GM12878 (cell line): ENCODE results near the gene SLC22A4. TPM values are rescaled to one million over a fixed set of nuclear protein-coding genes. Genes with fewer than 3 reads are reported as not detected.

ENCODE experiments used
- ATAC-seq: fragments of 200-7000 bp; cut with Tn5 transposase; 3 replicates; pipeline ENCODE4 v1.9.1; 2020; ENCODE audit warnings: mild to moderate bottlenecking, moderate library complexity
- BruUV-seq: library from RNA; stranded (reverse); fragments of 400-500 nt; replicated peaks from 2 replicates; lab custom pipeline; 2021; lab: Mats Ljungman, UMichigan
- CTCF ChIA-PET: fragments of 300-600 bp; sonication (Branson Sonifier 250); formaldehyde crosslinking; extraction: SDS; loops from one replicate; lab custom pipeline; 2021; ENCODE audit warnings: inconsistent platforms; lab: Yijun Ruan, JAX
- POLR2A ChIA-PET: fragments of 350-600 bp; formaldehyde crosslinking; extraction: SDS; loops from one replicate; lab custom pipeline; 2021; ENCODE audit warnings: inconsistent platforms; lab: Charles Lee
- RAD21 ChIA-PET: fragments of 300-600 bp; sonication (Branson Sonifier 250); formaldehyde crosslinking; loops from one replicate; lab custom pipeline; 2023; ENCODE audit warnings: antibody characterized with exemption; ENCODE audit not compliant: unreplicated experiment; lab: Charles Lee
- SMC1A ChIA-PET: fragments of 300-600 bp; sonication (Branson Sonifier 250); formaldehyde crosslinking; loops from one replicate; lab custom pipeline; 2023; ENCODE audit not compliant: unreplicated experiment, uncharacterized antibody; lab: Charles Lee
- DNase-seq: peaks from one replicate; pipeline ENCODE4 v3.0.0-alpha.2; 2011; ENCODE audit warnings: low read depth, low spot score
- FAIRE-seq: peaks from 3 replicates; lab custom pipeline; 2011; peaks lifted over from hg19 to GRCh38; lab: Jason Lieb, UNC
- H2AFZ ChIP-seq: 2 replicates; pipeline ENCODE4 v1.6.0; 2011; ENCODE audit warnings: low read depth, low read length, control low read depth; ENCODE audit not compliant: control insufficient read depth
- H3K27ac ChIP-seq: 2 replicates; pipeline ENCODE4 v1.5.1; 2011; ENCODE audit warnings: control low read depth; ENCODE audit not compliant: control insufficient read depth, insufficient read depth
- H3K27me3 ChIP-seq, 2 experiments: replicated peaks in 1 of 2; 2 replicates each; pipeline versions ENCODE4 v1.6.0 to v1.6.1; 2011; ENCODE audit warnings: low read length in 1 of 2; ENCODE audit not compliant: control insufficient read depth in 2 of 2, insufficient read depth in 2 of 2
- H3K36me3 ChIP-seq, 2 experiments: 2 replicates each; pipeline ENCODE4 v1.5.1; 2011; ENCODE audit warnings: low read length in 1 of 2; ENCODE audit not compliant: control insufficient read depth in 2 of 2, insufficient read depth in 2 of 2
- H3K4me1 ChIP-seq: 2 replicates; pipeline ENCODE4 v1.6.1; 2011; ENCODE audit warnings: mild to moderate bottlenecking, low read length, moderate library complexity, mixed read lengths; ENCODE audit not compliant: control insufficient read depth, insufficient read depth
- H3K4me2 ChIP-seq: 2 replicates; pipeline ENCODE4 v1.6.0; 2011; ENCODE audit warnings: control low read depth; ENCODE audit not compliant: control insufficient read depth, insufficient read depth
- H3K4me3 ChIP-seq: fragments of 200-600 bp; sonication (generic); 2 replicates; pipeline ENCODE4 v1.5.1; 2016
- H3K79me2 ChIP-seq: 2 replicates; pipeline ENCODE4 v1.6.0; 2011; ENCODE audit warnings: low read length; ENCODE audit not compliant: control insufficient read depth, insufficient read depth
- H3K9ac ChIP-seq: 2 replicates; pipeline ENCODE4 v1.8.0; 2011; ENCODE audit warnings: low read length, control low read depth, mixed read lengths; ENCODE audit not compliant: control insufficient read depth, insufficient read depth
- H3K9me3 ChIP-seq: replicated peaks from 3 replicates; pipeline ENCODE4 v1.5.1; 2011; ENCODE audit warnings: mild to moderate bottlenecking, low read length; ENCODE audit not compliant: control insufficient read depth, insufficient read depth
- H4K20me1 ChIP-seq: 2 replicates; pipeline ENCODE4 v1.6.0; 2011; ENCODE audit not compliant: control insufficient read depth, insufficient read depth
- NFYB ChIP-seq: IDR thresholded peaks from 2 replicates; pipeline ENCODE4 v1.6.1; 2011; ENCODE audit warnings: low read depth, mild to moderate bottlenecking, low read length, improper control_type of control experiment, moderate library complexity; ENCODE audit not compliant: insufficient read depth
- NR2C1 ChIP-seq: fragments of 450-650 bp; IDR thresholded peaks from 2 replicates; pipeline ENCODE4 v1.6.1; 2017; ENCODE audit warnings: antibody characterized with exemption, mild to moderate bottlenecking, moderate library complexity
- POLR2AphosphoS2 ChIP-seq: IDR thresholded peaks from 2 replicates; pipeline ENCODE4 v1.6.1; 2011; ENCODE audit warnings: low read depth, mild to moderate bottlenecking, low read length, improper control_type of control experiment, moderate library complexity
- POU2F2 ChIP-seq: IDR thresholded peaks from 3 replicates; pipeline ENCODE4 v1.6.1; 2011; ENCODE audit warnings: low read depth, mild to moderate bottlenecking, low read length, borderline replicate concordance
- RUNX3 ChIP-seq: IDR thresholded peaks from 2 replicates; pipeline ENCODE4 v1.6.1; 2012; ENCODE audit warnings: low read length, inconsistent platforms
- SMAD1 ChIP-seq: fragments of 450-650 bp; IDR thresholded peaks from 2 replicates; pipeline ENCODE4 v1.6.1; 2018; ENCODE audit warnings: mild to moderate bottlenecking, low read depth; ENCODE audit not compliant: partially characterized antibody
- TBL1XR1 ChIP-seq: IDR thresholded peaks from 2 replicates; pipeline ENCODE4 v1.6.1; 2012; ENCODE audit warnings: low read depth, low read length, improper control_type of control experiment
- ZNF622 ChIP-seq: fragments of 450-650 bp; IDR thresholded peaks from 2 replicates; pipeline ENCODE4 v1.6.1; 2017; ENCODE audit warnings: mild to moderate bottlenecking, inconsistent platforms
- WGBS: methylation state at CpG from one replicate; pipeline ENCODE4 v1.1.6; 2016; ENCODE audit warnings: low lambda C conversion rate; ENCODE audit not compliant: insufficient replicate concordance, insufficient coverage; ENCODE audit errors: missing lambda C conversion rate; 5-methylcytosine and 5-hydroxymethylcytosine counted together
- in situ Hi-C: fragments of 300-500 bp; cut with MboI; formaldehyde crosslinking; loops from 9 replicates; pipeline ENCODE4 v1.14.3; 2018; ENCODE audit warnings: mixed read lengths
- intact Hi-C: fragments of 100-400 bp; cut with micrococcal nuclease; formaldehyde crosslinking; loops from one replicate; pipeline ENCODE4 v1.14.2; 2022; ENCODE audit not compliant: unreplicated experiment
- polyA plus RNA-seq, 11 experiments: library from polyadenylated mRNA; depleted of rRNA in 4 of 11; unstranded in 6 of 11; stranded (reverse) in 5 of 11; fragments of >200 nt; fragmentation: Nextera tagmentation in 4 of 11; fragmentation: Illumina TruSeq in 1 of 11; extraction: Ambion mirVana in 4 of 11; extraction: Trizol in 1 of 11; gene quantifications; 1 replicate in 1 of 11; 2 replicates in 10 of 11; pipeline versions ENCODE4 v1.2.1 to v1.2.3, GENCODE V29; 2011 to 2016; ENCODE audit warnings: inconsistent platforms in 2 of 11, missing spikeins in 2 of 11, low read depth in 1 of 11
- total RNA-seq, 4 experiments: library from RNA; depleted of rRNA in 3 of 4; stranded (reverse); fragments of >200 nt in 3 of 4; fragmentation: Illumina TruSeq in 1 of 4; extraction: Trizol in 1 of 4; gene quantifications; 2 replicates each; pipeline versions ENCODE4 v1.2.1 to v1.2.3, GENCODE V29; 2013 to 2021
- TF ChIP-seq, protein P1 (sequence below): fragments of 450-650 bp; formaldehyde crosslinking; IDR thresholded peaks from 2 replicates; pipeline ENCODE4 v1.4.0; 2020; ENCODE audit warnings: mild to moderate bottlenecking, moderate library complexity

Gene SLC22A4
- total and polyA plus RNA-seq, 10 of the 15 experiments (the other 5 are each of a cell fraction or from before 2014, with no cell fraction given): 0.04 to 0.61 (median 0.10) TPM; not detected in 2

DNA sequence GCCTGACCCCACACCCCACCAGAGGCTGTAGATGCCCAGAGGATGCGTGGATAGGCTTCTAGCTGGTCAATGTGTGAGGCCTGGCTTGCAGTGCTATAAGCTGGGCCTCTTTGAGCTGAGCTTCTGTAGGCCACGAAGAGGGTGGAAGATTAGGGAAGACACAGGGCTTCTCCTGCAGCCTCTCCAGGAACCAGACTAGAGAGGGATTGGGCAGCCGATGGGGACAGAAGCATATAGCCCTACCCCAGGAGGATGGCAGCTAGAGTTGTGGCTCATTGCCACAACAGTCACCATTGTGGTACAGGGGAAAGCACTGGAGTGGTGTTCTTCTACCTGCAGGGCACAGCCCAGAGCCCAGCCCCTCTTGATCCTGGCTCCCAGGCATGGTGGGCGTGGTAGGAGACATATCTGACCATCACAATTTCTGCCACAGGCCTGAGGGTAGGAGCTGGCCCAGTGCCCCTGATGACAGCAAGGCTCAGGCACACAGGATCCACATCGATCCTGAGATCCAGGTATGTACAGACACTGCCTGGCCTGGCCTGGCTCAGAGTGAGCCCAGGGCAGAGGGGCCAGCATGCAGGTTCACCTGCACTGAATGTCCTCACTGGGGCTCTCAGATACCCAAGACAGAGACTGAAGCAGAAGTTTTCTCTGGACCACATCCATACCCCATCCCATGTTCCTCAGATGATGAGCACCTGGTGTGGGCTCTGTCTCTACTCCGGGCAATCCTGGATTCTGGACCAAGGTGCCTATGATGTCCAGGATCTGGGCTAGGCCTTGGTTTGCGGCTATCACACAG is 28.0 kb upstream of the SLC22A4 start:
- ChIA-PET RAD21 (no interaction called here), SMC1A (interaction anchor here (1.2 kb wide), 1 partner anchor 27 kb away, joined by 3 read pairs; no protein-coding TSS in a partner anchor), CTCF (interaction anchor here (11.6 kb wide), 1 partner anchor 27 kb away, joined by 117 read pairs; no protein-coding TSS in a partner anchor), POLR2A (no interaction called here)
- H3K9ac ChIP-seq: no peak overlapping the region
- no peak overlapping the region for H2AFZ ChIP-seq
- H4K20me1 ChIP-seq: no peaks in the 10 kb centered on the region
- 61% methylated on average over 7 of the region's 7 CpGs for WGBS
- no peak for FAIRE-seq
- H3K4me3 ChIP-seq: no peak overlapping the region
- no peak overlapping the region for H3K27ac ChIP-seq
- no peak for DNase-seq
- H3K79me2 ChIP-seq: no peaks in the 10 kb centered on the region
- intact Hi-C loops: no loop called here
- in situ Hi-C loops: no loop called here
- H3K9me3 ChIP-seq: no peaks in the 10 kb centered on the region
- H3K36me3 ChIP-seq: no peaks in the 10 kb centered on the region
- peaks cover 34% of the 10 kb centered on the region for H3K4me1 ChIP-seq
- no peak overlapping the region for H3K4me2 ChIP-seq
- no peaks in the 10 kb centered on the region for H3K27me3 ChIP-seq
- no TSS peak for BruUV-seq
- TF ChIP-seq POU2F2 (no peak), SMAD1 (no peak), NR2C1 (no peak), TBL1XR1 (no peak), ZNF622 (no peak), POLR2AphosphoS2 (no peak), NFYB (no peak), RUNX3 (no peak)
- TF ChIP-seq, protein P1, sequence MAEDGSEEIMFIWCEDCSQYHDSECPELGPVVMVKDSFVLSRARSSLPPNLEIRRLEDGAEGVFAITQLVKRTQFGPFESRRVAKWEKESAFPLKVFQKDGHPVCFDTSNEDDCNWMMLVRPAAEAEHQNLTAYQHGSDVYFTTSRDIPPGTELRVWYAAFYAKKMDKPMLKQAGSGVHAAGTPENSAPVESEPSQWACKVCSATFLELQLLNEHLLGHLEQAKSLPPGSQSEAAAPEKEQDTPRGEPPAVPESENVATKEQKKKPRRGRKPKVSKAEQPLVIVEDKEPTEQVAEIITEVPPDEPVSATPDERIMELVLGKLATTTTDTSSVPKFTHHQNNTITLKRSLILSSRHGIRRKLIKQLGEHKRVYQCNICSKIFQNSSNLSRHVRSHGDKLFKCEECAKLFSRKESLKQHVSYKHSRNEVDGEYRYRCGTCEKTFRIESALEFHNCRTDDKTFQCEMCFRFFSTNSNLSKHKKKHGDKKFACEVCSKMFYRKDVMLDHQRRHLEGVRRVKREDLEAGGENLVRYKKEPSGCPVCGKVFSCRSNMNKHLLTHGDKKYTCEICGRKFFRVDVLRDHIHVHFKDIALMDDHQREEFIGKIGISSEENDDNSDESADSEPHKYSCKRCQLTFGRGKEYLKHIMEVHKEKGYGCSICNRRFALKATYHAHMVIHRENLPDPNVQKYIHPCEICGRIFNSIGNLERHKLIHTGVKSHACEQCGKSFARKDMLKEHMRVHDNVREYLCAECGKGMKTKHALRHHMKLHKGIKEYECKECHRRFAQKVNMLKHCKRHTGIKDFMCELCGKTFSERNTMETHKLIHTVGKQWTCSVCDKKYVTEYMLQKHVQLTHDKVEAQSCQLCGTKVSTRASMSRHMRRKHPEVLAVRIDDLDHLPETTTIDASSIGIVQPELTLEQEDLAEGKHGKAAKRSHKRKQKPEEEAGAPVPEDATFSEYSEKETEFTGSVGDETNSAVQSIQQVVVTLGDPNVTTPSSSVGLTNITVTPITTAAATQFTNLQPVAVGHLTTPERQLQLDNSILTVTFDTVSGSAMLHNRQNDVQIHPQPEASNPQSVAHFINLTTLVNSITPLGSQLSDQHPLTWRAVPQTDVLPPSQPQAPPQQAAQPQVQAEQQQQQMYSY (CRISPR knock-in tag): no peak
- no peak for ATAC-seq
